Measurements from ENCODE around the gene IGSF8. TPM values are rescaled to one million over a fixed set of nuclear protein-coding genes. Genes with fewer than 3 reads are reported as not detected.
A peak's percentile ranks its signal among the peaks of the same experiment; 100 is the strongest.
"Not testable (repeated sequence)": the region's sequence is repeated elsewhere in the genome, so short reads cannot be mapped to it uniquely, and the experiment has no call there.

The IGSF8 gene
- total RNA-seq, 1 donor from 2014 or later = 56.1 TPM

- peak; percentile 51 for DNase-seq (ENCODE audit: low read depth)
These were observed 29.6 kb upstream of the IGSF8 start for GRCh38 chr1:160127865-160128523.

- no peak for DNase-seq (ENCODE audit: low read depth)
These were observed 29.0 kb upstream of the IGSF8 start for GRCh38 chr1:160127381-160127780.

GRCh38 chr1:160126342-160126741 is 27.9 kb upstream of the IGSF8 start:
- not testable (repeated sequence) for DNase-seq (ENCODE audit: low read depth)

- DNase-seq (ENCODE audit: low read depth) = peak; percentile 38
These were observed 27.3 kb upstream of the IGSF8 start for GRCh38 chr1:160125746-160126145.

GRCh38 chr1:160124705-160125478 is 26.5 kb upstream of the IGSF8 start:
- peak; percentile 95 for DNase-seq (ENCODE audit: low read depth)

- no peak for DNase-seq (ENCODE audit: low read depth)
These were observed 25.3 kb upstream of the IGSF8 start for GRCh38 chr1:160123726-160124125.

GRCh38 chr1:160122978-160123495 is 24.6 kb upstream of the IGSF8 start:
- DNase-seq (ENCODE audit: low read depth) = no peak

GRCh38 chr1:160121388-160121787 is 23.0 kb upstream of the IGSF8 start:
- DNase-seq (ENCODE audit: low read depth) = no peak

GRCh38 chr1:160120797-160121196 is 22.4 kb upstream of the IGSF8 start:
- DNase-seq (ENCODE audit: low read depth) = no peak

- DNase-seq (ENCODE audit: low read depth) = no peak
These were observed 20.5 kb upstream of the IGSF8 start for GRCh38 chr1:160118928-160119327.

GRCh38 chr1:160117709-160118183 is 19.3 kb upstream of the IGSF8 start:
- DNase-seq (ENCODE audit: low read depth) = no peak

- DNase-seq (ENCODE audit: low read depth) = no peak
These were observed 18.9 kb upstream of the IGSF8 start for GRCh38 chr1:160117300-160117699.

- DNase-seq (ENCODE audit: low read depth) = no peak
These were observed 18.1 kb upstream of the IGSF8 start for GRCh38 chr1:160116283-160117147.

GRCh38 chr1:160115545-160116282 is 17.3 kb upstream of the IGSF8 start, which contains the start of gene ATP1A2:
TSS of gene ATP1A2 (plus strand) at chr1:160115759. CDS start at chr1:160115862, 103 bp downstream.
- no peak for DNase-seq (ENCODE audit: low read depth)

GRCh38 chr1:160114085-160114484 is 15.7 kb upstream of the IGSF8 start:
- DNase-seq (ENCODE audit: low read depth) = no peak

- no peak for DNase-seq (ENCODE audit: low read depth)
These were observed 15.0 kb upstream of the IGSF8 start for GRCh38 chr1:160113407-160113806.

- no peak for DNase-seq (ENCODE audit: low read depth)
These were observed 13.9 kb upstream of the IGSF8 start for GRCh38 chr1:160112357-160112756.

GRCh38 chr1:160111462-160111861 is 13.0 kb upstream of the IGSF8 start:
- not testable (repeated sequence) for DNase-seq (ENCODE audit: low read depth)

GRCh38 chr1:160109686-160110085 is 11.3 kb upstream of the IGSF8 start:
- no peak for DNase-seq (ENCODE audit: low read depth)

GRCh38 chr1:160108888-160109662 is 10.7 kb upstream of the IGSF8 start:
- peak; percentile 57 for DNase-seq (ENCODE audit: low read depth)

Data from renal cortical epithelial cell (primary cell).